DND-41 (cell line): Measurements from ENCODE around the gene XRCC3.

ENCODE experiments used
- ATAC-seq: fragments of 200-7000 bp; cut with Tn5 transposase; 3 replicates; pipeline ENCODE4 v1.9.1; 2021; ENCODE audit warnings: low read depth; ENCODE audit not compliant: insufficient read depth
- DNase-seq: peaks from one replicate; pipeline ENCODE4 v3.0.0-alpha.2; 2020
- H2AFZ ChIP-seq: 2 replicates; pipeline ENCODE4 v1.6.0; 2012; ENCODE audit warnings: low read depth, low read length
- H3K27ac ChIP-seq: 2 replicates; pipeline ENCODE4 v1.5.1; 2012; ENCODE audit warnings: low read length, inconsistent platforms
- H3K27me3 ChIP-seq: fragments of 200-600 bp; sonication (generic); 2 replicates; pipeline ENCODE4 v1.6.0; 2012; ENCODE audit warnings: low read length, mild to moderate bottlenecking, inconsistent platforms; ENCODE audit not compliant: insufficient read depth, poor library complexity
- H3K36me3 ChIP-seq: 2 replicates; pipeline ENCODE4 v1.5.1; 2012; ENCODE audit warnings: low read length, inconsistent platforms; ENCODE audit not compliant: insufficient read depth
- H3K4me1 ChIP-seq: 2 replicates; pipeline ENCODE4 v1.5.1; 2012; ENCODE audit warnings: mild to moderate bottlenecking, low read length; ENCODE audit not compliant: insufficient read depth
- H3K4me2 ChIP-seq: 2 replicates; pipeline ENCODE4 v1.6.0; 2012; ENCODE audit warnings: mild to moderate bottlenecking, moderate library complexity, low read length, inconsistent platforms; ENCODE audit not compliant: insufficient read depth
- H3K4me3 ChIP-seq, 2 experiments: fragments of 200-600 bp in 1 of 2; shearing (Covaris generic) in 1 of 2; 2 replicates each; pipeline ENCODE4 v1.5.1; 2012 to 2016; ENCODE audit warnings: inconsistent platforms in 2 of 2, low read length in 2 of 2, mild to moderate bottlenecking in 2 of 2, low read depth in 1 of 2, moderate library complexity in 1 of 2
- H3K79me2 ChIP-seq: 2 replicates; pipeline ENCODE4 v1.6.0; 2012; ENCODE audit warnings: low read length, inconsistent platforms; ENCODE audit not compliant: insufficient read depth
- H3K9ac ChIP-seq: 2 replicates; pipeline ENCODE4 v1.6.0; 2012; ENCODE audit warnings: low read depth, mild to moderate bottlenecking, inconsistent platforms, low read length, moderate library complexity
- H3K9me3 ChIP-seq: 2 replicates; pipeline ENCODE4 v1.5.1; 2012; ENCODE audit warnings: low read length, moderate library complexity, mild to moderate bottlenecking, inconsistent platforms; ENCODE audit not compliant: insufficient read depth, severe bottlenecking
- H4K20me1 ChIP-seq: 2 replicates; pipeline ENCODE4 v1.6.0; 2012; ENCODE audit warnings: low read length; ENCODE audit not compliant: insufficient read depth
- CTCF ChIP-seq: IDR thresholded peaks from 2 replicates; pipeline ENCODE4 v1.5.1; 2012; ENCODE audit warnings: borderline replicate concordance, low read length, moderate library complexity, mild to moderate bottlenecking; ENCODE audit not compliant: poor library complexity, severe bottlenecking; ENCODE audit errors: extremely low read depth
- EZH2 ChIP-seq: IDR thresholded peaks from 3 replicates; pipeline ENCODE4 v1.6.1; 2012; ENCODE audit warnings: borderline replicate concordance, low read depth, mild to moderate bottlenecking, moderate library complexity, low read length, inconsistent platforms; ENCODE audit not compliant: severe bottlenecking

XRCC3 gene

GRCh38 chr14:103729496-103730448 is 14.5 kb upstream of the XRCC3 start:
- peaks cover 7% of the 10 kb centered on the region for H4K20me1 ChIP-seq
- no peak overlapping the region for H3K4me2 ChIP-seq
- no peak for DNase-seq
- peaks cover 64% of the 10 kb centered on the region for H3K36me3 ChIP-seq
- H3K4me1 ChIP-seq = no peaks in the 10 kb centered on the region
- no peaks in the 10 kb centered on the region for H3K27me3 ChIP-seq
- peaks cover 17% of the 10 kb centered on the region for H3K79me2 ChIP-seq
- no peaks in the 10 kb centered on the region for H3K9me3 ChIP-seq
- no peak overlapping the region for H3K27ac ChIP-seq
- no peak overlapping the region for H3K4me3 ChIP-seq
- H3K9ac ChIP-seq = no peak overlapping the region
- H2AFZ ChIP-seq = no peak overlapping the region
- no peak for ATAC-seq
- TF ChIP-seq CTCF (no peak), EZH2 (no peak)

GRCh38 chr14:103728721-103729120 is 13.5 kb upstream of the XRCC3 start:
- no peak for ATAC-seq
- Histone ChIP-seq H3K36me3 (peaks cover 63% of the 10 kb centered on the region), H3K4me1 (no peaks in the 10 kb centered on the region), H3K4me2 (no peak overlapping the region), H3K79me2 (peaks cover 27% of the 10 kb centered on the region), H3K27ac (no peak overlapping the region), H4K20me1 (peaks cover 17% of the 10 kb centered on the region), H2AFZ (no peak overlapping the region), H3K9me3 (no peaks in the 10 kb centered on the region), H3K9ac (no peak overlapping the region), H3K27me3 (no peaks in the 10 kb centered on the region), H3K4me3 (no peak overlapping the region)
- no peak for DNase-seq
- TF ChIP-seq CTCF (no peak), EZH2 (no peak)

- Histone ChIP-seq H3K27me3 (no peaks in the 10 kb centered on the region), H3K36me3 (peaks cover 60% of the 10 kb centered on the region), H3K79me2 (peaks cover 32% of the 10 kb centered on the region), H2AFZ (no peak overlapping the region), H3K27ac (no peak overlapping the region), H3K9me3 (no peaks in the 10 kb centered on the region), H3K4me3 (no peak overlapping the region), H4K20me1 (peaks cover 22% of the 10 kb centered on the region), H3K9ac (no peak overlapping the region), H3K4me1 (no peaks in the 10 kb centered on the region), H3K4me2 (no peak overlapping the region)
- TF ChIP-seq EZH2 = no peak
- no peak for TF ChIP-seq CTCF
- no peak for DNase-seq
- no peak for ATAC-seq
Measured at GRCh38 chr14:103728141-103728540, 12.9 kb upstream of the XRCC3 start.
